KG1 (cell line): Measurements from ENCODE around the gene SLC19A1.
"Not testable (repeated sequence)": the region's sequence is repeated elsewhere in the genome, so short reads cannot be mapped to it uniquely, and the experiment has no call there.

Experiments used
- DNase-seq: peaks from one replicate; lab custom pipeline; 2025; lab: John Stamatoyannopoulos, UW

SLC19A1 gene

DNA sequence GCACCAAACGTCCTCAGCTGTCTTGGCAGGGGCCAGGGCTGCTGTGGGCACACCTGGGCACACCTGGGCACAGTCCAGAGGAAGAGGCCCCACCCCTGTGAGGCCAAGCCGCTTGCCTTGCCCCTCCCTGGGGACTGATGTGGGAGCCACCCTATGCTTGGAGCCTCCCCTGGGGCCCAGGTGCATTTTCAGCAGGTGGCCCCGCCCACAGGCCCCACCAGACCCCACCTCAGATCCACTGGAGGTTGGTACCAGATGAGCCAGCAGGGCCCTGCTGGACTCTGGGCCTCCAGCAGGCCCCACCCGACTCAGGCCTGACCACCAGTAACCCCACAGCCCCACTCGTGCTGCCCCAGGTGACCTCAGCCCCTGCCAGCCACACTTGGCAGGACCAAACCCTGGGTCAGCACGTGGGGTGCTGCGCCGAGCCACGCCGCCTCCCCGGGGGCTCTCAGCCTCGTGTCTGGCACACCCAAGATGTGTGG is 8.8 kb downstream of the SLC19A1 start:
- no peak for DNase-seq

GRCh38 chr21:45532826-45533360 is 9.3 kb downstream of the SLC19A1 start:
- no peak for DNase-seq

- DNase-seq: no peak
Observed at GRCh38 chr21:45531393-45532215, 10.6 kb downstream of the SLC19A1 start.

DNA sequence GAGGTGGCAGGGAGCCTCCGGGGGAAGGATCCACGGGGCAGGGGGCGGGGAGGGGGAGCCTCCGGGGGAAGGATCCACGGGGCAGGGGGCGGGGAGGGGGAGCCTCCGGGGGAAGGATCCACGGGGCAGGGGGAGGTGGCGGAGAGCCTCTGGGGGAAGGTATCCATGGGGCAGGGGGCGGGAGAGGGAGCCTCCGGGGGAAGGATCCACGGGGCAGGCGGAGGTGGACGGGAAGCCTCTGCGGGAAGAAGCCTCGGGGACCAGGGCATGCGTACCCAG is 11.2 kb downstream of the SLC19A1 start:
- DNase-seq: not testable (repeated sequence)

GRCh38 chr21:45530423-45531113 is 11.7 kb downstream of the SLC19A1 start:
- no peak for DNase-seq

- DNase-seq: no peak
Observed at GRCh38 chr21:45529785-45530422, 12.3 kb downstream of the SLC19A1 start.

DNA sequence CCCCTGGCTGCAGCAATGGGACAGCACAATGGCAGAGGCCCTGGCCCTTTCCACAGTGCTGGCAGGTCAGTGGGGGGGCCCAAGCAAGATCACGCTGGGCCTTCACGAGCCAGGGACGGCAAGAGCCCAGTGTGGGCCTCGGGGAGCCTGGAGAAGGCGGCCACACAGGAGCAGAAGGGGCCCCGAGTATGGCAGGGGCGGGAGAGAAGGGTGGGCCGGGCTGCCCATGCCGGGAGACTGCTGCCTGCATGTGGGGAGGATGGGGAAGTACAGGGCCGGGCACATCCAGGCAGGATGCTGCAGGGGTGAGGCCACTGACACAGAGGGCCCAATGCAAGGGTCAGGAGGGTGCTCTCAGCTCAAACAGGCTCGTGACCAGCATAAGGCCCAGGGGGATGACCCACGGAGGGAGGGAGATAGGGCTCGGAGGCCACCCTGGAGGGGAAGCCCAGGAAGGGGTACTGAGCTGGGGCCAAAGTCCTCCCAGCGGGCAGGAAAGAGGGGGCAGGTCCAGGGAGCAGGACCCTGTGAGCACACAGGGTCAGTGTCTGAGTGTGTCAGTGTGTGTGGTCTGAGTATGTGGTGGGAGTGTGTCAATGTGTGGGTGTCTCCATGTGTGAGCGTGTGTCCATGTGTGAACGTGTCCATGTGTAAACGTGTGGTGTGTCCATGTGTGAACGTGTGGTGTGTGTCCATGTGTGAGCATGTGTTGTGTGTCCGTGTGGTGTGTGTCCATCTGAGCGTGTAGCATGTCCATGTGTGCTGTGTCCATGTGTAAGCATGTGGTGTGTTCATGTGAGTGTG is 13.1 kb downstream of the SLC19A1 start:
- DNase-seq: no peak

DNA sequence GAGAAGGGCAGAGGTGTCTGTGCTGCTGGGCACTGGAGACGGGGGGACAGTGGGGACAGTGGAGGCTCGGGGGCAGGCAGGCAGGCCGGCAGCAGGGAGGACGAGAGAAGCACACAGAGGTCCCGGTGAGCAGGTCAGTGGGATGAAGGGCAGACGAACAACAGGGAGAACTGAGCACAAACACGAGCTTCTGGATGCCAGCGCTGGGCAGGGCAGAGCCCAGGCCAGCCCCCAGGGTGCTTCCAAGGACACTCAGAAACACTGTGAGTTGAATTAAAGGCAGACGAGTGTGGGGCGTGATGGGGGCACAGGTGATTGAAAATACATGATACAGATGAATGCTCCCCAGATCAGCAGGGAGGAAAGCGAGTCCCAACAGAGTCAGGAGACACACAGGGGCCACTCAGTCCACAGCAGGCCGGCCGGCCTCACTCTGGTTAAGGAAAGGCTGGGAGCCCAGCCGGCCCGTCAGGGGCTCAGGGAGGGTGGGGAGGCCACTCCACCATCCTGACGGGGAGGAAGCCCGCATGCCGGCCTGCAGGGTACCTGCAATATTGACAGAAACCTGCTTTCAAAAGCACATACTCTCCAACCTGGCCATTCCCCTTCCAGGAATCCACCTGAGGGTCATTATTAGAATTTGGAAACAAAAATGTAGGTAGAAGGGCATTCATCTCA is 14.1 kb downstream of the SLC19A1 start:
- DNase-seq: no peak

DNA sequence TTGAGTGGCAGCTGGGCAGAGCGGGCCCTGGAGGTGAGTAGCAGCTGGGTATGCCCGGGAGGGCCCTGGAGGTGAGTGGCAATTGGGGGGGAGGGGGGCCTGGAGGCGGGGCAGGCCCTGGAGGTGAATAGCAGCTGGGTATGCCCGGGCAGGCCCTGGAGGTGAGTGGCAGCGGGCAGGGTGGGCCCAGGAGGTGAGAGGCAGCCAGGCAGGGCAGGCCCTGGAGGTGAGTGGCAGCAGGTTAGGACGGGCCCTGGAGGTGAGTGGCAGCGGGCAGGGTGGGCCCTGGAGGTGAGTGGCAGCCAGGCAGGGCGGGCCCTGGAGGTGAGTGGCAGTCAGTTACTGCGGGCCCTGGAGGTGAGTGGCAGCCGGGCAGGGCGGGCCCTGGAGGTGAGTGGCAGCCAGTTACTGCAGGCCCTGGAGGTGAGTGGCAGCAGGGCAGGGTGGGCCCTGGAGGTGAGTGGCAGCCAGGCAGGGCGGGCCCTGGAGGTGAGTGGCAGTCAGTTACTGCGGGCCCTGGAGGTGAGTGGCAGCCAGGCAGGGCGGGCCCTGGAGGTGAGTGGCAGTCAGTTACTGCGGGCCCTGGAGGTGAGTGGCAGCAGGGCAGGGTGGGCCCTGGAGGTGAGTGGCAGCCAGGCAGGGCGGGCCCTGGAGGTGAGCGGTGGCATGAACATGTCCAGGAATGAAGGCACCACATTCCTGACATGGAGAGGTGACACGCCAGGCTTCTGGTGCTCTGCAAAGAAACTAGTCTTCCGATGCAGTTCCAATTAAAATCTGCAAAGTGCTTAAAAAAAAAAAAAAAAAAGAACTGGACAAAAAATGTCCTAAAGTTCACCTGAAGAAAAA is 14.9 kb downstream of the SLC19A1 start:
- DNase-seq: not testable (repeated sequence)

- DNase-seq: no peak
Observed at GRCh38 chr21:45525910-45526306, 16.3 kb downstream of the SLC19A1 start.

DNA sequence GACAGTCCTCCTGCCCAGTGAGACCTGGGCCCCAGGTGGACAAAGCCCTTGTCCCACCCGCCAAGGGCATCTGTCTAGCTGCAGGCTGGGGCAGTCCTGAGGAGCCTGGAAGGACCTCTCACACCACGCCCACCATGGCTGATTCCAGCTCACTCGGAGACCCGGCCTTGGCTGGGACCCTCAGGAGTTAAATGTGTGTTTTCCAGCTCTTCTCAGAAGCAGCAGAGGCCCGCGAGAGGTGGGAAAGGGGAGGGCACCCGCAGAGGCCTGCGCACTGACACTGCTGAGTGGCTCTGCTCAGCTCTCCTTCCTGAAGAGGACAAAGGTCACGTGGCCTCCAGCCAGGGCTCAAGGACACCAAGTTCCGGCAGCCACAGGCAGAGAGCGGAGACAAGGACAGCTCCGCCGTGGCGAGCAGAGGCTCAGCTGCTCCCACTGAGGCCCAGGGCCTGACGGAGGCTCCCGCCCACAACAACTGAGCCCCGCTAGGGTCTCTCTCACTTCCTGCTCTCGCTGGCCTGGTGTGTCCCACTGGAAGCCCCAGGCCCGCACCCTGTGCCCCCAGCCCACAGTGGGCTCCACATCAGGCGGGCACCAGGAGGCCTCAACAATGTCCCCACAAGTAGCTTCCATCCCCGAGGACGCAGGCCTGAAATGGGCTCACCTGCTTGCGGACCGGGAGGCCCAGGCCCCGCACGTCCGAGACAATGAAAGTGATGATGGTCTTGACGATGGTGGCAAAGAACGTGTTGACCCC is 16.9 kb downstream of the SLC19A1 start:
- no peak for DNase-seq

DNA sequence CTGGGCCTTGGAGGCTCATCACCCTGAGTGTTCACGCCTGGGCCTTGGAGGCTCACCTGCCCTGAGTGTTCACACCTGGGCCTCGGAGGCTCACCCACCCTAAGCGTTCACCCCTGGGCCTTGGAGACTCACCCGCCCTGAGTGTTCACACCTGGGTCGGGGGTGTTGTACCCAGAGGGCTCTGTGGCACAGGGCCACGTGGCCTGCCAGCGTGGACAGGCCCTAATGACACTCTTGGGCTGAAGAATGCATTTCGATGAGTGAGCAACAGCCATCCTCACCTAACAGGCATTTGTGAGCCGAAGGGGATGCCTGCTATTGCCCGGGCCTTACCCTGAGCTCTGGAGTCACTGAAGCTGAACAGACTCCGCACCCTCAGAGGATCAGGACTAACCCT is 17.5 kb downstream of the SLC19A1 start:
- DNase-seq: no peak

GRCh38 chr21:45523411-45524101 is 18.7 kb downstream of the SLC19A1 start:
- DNase-seq: no peak

- DNase-seq: no peak
Observed at GRCh38 chr21:45522986-45523385, 19.3 kb downstream of the SLC19A1 start.

- DNase-seq: no peak
Observed at GRCh38 chr21:45522381-45522780, 19.9 kb downstream of the SLC19A1 start.

GRCh38 chr21:45521241-45521640 is 21.0 kb downstream of the SLC19A1 start:
- no peak for DNase-seq

DNA sequence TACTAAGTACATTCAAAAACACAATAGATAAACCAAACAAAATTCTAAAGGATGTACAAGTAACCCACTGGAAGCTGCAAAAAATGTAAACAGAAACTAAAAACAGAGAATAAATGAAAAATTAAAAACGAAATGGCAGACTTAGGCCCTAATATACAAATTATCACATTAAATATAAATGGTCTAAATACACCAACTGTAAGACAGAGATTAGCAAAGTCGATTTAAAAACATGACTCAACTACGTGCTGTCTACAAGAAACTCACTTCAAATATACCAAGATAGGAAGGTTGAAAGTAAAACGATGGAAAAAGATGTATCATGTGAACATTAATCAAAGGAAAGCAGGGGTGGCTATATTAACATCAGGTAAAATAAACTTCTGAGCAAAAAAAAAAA is 23.1 kb downstream of the SLC19A1 start:
- no peak for DNase-seq

DNA sequence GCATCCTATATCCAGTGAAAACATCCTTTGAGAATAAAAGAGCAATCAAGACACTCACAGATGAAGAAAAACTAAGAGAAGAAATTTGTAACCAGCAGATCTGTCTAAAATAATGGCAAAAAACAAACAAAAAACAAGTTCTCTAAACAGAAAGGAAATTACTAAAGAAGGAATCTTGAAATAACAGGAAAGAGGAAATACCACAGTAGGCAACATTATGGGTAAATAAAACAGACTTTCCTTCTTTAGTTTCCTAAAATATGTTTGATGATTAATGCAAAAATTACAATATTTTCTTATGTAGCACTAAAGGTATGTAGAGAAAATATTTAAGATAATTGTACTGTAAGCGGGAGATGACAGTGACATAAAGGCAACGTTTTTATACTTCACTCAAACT is 23.5 kb downstream of the SLC19A1 start:
- DNase-seq: no peak
